Stimulated activated naive CD8-positive, alpha-beta T cell treated with anti-CD3 and anti-CD28 coated beads, Interleukin-15, amount 100 ng/mL, for 72 hours (primary cell): ENCODE data around the gene ALS2CL.

Experiments
- ATAC-seq: fragments of 150-1000 bp; cut with Tn5 transposase; 2 replicates; pipeline ENCODE4 v1.10.0; 2021; ENCODE audit warnings: mild to moderate bottlenecking, moderate library complexity
- DNase-seq, 2 donors: peaks; one replicate each; pipeline ENCODE4 v3.0.0; 2021 to 2022
- H3K27ac Mint-ChIP-seq, 2 donors: one replicate each; pipeline ENCODE4 v1.8.0; 2022; ENCODE audit warnings: mild to moderate bottlenecking in 2 of 2, mixed read lengths in 2 of 2, moderate library complexity in 2 of 2
- H3K27me3 Mint-ChIP-seq: one replicate; pipeline ENCODE4 v1.8.0; 2022; ENCODE audit warnings: mixed read lengths
- H3K4me1 Mint-ChIP-seq: one replicate; pipeline ENCODE4 v1.8.0; 2022; ENCODE audit warnings: mild to moderate bottlenecking, mixed read lengths
- H3K4me3 Mint-ChIP-seq, 2 donors: one replicate each; pipeline ENCODE4 v1.8.0; 2022; ENCODE audit warnings: mild to moderate bottlenecking in 2 of 2, mixed read lengths in 2 of 2, moderate library complexity in 1 of 2
- H3K9me3 Mint-ChIP-seq, 2 donors: one replicate each; pipeline ENCODE4 v1.8.0; 2022; ENCODE audit warnings: mixed read lengths in 2 of 2

ALS2CL gene

GRCh38 chr3:46656778-46657556 is 36.5 kb downstream of the ALS2CL start:
- ATAC-seq = no peak
- H3K4me3 Mint-ChIP-seq = no peak overlapping the region
- peaks cover 22% of the 10 kb centered on the region for H3K27me3 Mint-ChIP-seq
- no peak for DNase-seq
- no peaks in the 10 kb centered on the region for H3K4me1 Mint-ChIP-seq
- no peak overlapping the region for H3K27ac Mint-ChIP-seq
- H3K9me3 Mint-ChIP-seq = peaks cover 6% of the 10 kb centered on the region in 2 donors

DNA sequence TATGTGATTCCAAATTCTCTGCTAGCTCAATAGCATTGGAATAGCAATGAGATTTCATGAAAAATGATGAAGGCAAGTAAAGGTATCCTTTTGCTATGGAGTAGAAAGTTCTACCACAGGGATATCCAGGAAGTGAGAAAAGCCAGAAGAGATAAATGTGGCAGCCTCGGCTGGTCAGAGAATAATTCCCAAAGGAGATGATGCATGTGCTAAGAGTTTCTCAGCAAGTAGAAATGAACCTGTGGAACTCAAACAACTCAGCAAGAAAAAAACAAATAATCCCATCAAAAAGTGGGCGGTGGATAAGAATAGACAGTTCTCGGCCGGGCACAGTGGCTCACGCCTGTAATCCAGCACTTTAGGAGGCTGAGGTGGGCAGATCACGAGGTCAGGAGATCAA is 38.2 kb downstream of the ALS2CL start:
- no peak for DNase-seq
- Mint-ChIP-seq H3K4me3 (no peak overlapping the region), H3K4me1 (no peaks in the 10 kb centered on the region)

DNA sequence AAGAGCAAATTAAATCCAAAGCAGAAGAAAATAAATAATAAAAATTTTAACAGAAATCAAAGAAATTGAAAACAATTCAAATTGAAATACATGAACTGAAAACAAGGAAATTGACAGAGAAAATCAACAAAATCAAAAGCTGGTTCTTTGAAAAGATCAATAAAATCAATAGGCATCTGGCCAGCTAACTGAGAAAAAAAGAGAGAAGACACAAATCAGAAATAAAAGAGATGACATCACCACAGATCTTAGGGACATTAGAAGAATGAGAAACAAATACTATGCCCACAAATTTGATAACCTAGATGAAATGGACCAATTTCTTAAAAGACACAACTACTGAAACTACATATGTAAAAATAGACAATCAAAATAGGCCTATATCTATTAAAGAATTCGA is 42.4 kb downstream of the ALS2CL start:
- H3K9me3 Mint-ChIP-seq = peaks cover 12 to 15% of the 10 kb centered on the region in 2 donors
- no peak overlapping the region for H3K27ac Mint-ChIP-seq
- ATAC-seq = no peak
- H3K4me1 Mint-ChIP-seq = no peaks in the 10 kb centered on the region
- no peak for DNase-seq
- no peak overlapping the region for H3K4me3 Mint-ChIP-seq
- peaks cover 26% of the 10 kb centered on the region for H3K27me3 Mint-ChIP-seq

More for the DNA sequence above, 38.2 kb downstream of the ALS2CL start:
- Mint-ChIP-seq H3K9me3 (peaks cover 12 to 15% of the 10 kb centered on the region in 2 donors), H3K27me3 (peaks cover 18% of the 10 kb centered on the region), H3K27ac (no peak overlapping the region)
- no peak for ATAC-seq

DNA sequence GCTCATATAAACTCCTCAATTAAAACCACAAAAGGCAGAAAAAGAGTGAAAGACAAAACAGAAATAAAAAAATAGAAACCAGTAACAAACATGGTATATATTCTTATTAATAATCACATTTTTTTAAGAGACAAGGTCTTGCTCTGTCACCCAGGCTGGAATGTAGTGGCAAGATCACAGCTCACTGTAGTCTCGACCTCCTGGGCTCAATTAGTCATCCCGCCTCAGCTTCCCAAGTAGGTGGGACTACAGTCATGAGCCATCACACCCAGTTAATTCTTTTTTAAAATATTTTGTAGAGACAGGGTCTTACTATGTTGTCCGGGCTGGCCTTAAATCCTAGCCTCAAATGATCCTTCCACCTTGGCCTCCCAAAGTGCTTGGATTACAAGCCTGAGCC is 44.0 kb downstream of the ALS2CL start:
- DNase-seq = no peak
- Mint-ChIP-seq H3K27ac (no peak overlapping the region), H3K4me1 (no peaks in the 10 kb centered on the region), H3K4me3 (no peak overlapping the region), H3K27me3 (peaks cover 16% of the 10 kb centered on the region), H3K9me3 (peaks cover 12 to 15% of the 10 kb centered on the region in 2 donors)
- ATAC-seq = no peak

DNA sequence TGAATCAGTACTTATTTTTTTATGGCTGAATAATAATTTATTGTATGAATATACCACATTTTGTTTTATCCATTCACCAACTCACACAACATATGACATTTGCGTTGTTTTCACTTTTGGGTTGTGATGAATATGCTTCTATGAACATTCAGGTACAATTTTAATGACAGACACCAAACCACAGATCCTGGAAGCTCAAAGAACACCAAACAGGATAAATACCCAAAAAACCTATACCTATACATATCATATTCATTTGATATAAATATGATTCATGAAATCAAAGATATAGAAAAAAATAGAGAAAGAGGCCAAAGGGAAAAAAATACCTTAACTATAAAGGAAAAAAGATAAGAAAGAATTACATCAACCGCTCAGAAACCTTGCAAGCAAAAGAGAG is 45.4 kb downstream of the ALS2CL start:
- H3K27me3 Mint-ChIP-seq = peaks cover 29% of the 10 kb centered on the region
- H3K4me1 Mint-ChIP-seq = no peaks in the 10 kb centered on the region
- ATAC-seq (no peak), DNase-seq (no peak)
- peaks cover 12 to 15% of the 10 kb centered on the region in 2 donors for H3K9me3 Mint-ChIP-seq
- H3K4me3 Mint-ChIP-seq = no peak overlapping the region
- H3K27ac Mint-ChIP-seq = no peak overlapping the region

DNA sequence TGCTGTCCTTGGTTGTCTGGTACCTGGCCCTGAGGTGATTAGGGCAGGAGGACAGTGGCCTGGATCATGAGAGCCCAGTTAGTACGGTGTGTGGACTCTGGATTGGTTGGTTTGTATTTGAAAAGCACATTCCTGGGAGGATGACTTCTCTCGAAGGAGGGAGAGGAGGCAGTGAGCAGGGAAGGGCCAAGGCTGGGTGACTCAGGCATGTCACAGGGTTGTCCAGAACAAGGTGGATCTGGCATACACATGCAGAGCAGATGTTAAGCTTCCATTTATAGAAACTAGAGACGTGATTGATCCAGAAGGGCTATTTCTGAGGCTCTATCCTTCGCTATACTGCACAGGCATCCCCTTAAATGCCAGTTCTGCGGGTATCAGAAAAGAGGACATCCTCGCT is 46.8 kb downstream of the ALS2CL start:
- Mint-ChIP-seq H3K9me3 (peaks cover 3 to 6% of the 10 kb centered on the region in 2 donors), H3K4me3 (no peak overlapping the region), H3K4me1 (no peaks in the 10 kb centered on the region), H3K27me3 (peaks cover 35% of the 10 kb centered on the region), H3K27ac (no peak overlapping the region)
- no peak for DNase-seq
- no peak for ATAC-seq

DNA sequence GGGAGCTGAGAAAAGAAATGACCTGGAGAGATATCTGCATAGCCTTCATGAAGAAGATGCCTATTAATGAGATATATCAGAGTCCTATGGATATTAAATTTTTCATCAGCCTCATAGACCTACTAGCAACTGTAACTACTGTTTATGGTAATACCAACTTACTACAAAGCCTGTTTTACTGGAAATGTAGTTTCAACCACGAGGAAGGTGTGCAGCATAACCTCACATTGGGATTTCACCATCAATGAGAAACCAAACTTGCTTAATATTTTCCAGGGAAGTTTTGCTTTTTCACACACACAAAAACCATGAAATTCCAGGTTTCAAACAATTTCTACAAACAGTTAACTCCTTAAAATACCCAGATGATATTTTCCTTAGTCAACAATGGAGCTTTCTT is 49.8 kb downstream of the ALS2CL start:
- peaks cover 12 to 25% of the 10 kb centered on the region in 2 donors for H3K9me3 Mint-ChIP-seq
- ATAC-seq (no peak), DNase-seq (no peak)
- no peak overlapping the region for H3K27ac Mint-ChIP-seq
- H3K4me3 Mint-ChIP-seq = no peak overlapping the region
- peaks cover 42% of the 10 kb centered on the region for H3K27me3 Mint-ChIP-seq
- H3K4me1 Mint-ChIP-seq = no peaks in the 10 kb centered on the region

DNA sequence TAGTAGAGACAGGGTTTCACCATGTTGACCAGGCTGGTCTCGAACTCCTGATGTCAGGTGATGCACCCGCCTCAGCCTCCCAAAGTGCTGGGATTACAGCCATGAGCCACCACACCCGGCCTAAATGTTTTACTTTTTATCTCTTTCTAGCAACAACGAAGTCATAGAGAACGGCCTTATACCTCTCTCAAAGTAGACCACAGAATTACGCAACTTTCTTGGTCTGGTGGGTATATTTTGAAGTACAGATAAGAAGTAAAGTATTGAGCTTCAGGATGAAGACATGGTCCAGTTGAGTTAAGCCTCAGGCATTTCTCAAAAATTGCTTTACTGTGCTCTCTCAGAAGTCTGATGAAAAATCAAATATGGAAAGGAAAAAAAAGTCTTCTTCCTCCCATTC is 50.5 kb downstream of the ALS2CL start:
- Mint-ChIP-seq H3K9me3 (peaks cover 12 to 25% of the 10 kb centered on the region in 2 donors), H3K27me3 (peaks cover 42% of the 10 kb centered on the region), H3K4me3 (no peak overlapping the region), H3K4me1 (no peaks in the 10 kb centered on the region), H3K27ac (no peak overlapping the region)
- DNase-seq (no peak), ATAC-seq (no peak)

DNA sequence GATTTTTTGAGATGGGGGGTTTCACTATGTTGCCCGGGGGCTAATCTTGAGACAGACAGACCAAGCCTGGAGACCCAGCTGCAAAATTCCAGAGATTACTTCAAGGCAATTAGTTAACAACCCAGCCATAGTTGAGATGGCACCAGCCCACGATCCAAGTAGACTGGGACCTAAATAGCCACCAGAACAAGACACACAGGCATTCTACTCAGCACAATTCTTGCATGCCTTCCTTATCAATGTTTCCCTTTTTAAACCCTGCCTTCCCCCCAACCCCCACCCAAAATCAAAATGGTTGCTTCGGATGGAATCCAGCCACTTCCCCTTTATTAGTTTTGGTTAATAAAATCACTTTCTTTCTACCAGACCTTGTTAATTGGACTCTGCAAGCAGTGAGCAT is 52.6 kb downstream of the ALS2CL start:
- H3K27me3 Mint-ChIP-seq = peaks cover 35% of the 10 kb centered on the region
- peaks cover 12 to 25% of the 10 kb centered on the region in 2 donors for H3K9me3 Mint-ChIP-seq
- ATAC-seq (no peak), DNase-seq (no peak)
- no peak overlapping the region for H3K27ac Mint-ChIP-seq
- no peaks in the 10 kb centered on the region for H3K4me1 Mint-ChIP-seq
- H3K4me3 Mint-ChIP-seq = no peak overlapping the region

DNA sequence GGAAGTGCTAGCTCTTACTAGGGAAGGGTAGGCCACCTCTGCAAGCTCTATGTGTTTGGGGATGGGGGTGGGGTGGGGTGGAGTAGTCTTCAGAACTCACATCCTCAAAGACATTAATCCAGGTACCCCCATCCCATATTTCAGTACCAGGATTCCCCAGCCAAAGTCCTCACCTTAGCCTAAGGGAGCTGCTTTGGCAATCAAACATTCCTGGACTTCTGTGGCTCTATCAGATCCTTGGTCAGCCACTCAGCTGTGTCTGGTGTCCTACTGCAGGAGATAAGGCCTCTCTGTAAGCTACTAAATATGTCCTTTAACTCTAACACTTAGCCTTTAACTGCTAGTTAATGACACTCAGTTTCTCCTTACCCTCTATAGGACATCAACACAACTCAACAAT is 54.3 kb downstream of the ALS2CL start:
- ATAC-seq = no peak
- no peak for DNase-seq
- Mint-ChIP-seq H3K4me1 (no peaks in the 10 kb centered on the region), H3K27ac (no peak overlapping the region), H3K9me3 (peaks cover 12 to 25% of the 10 kb centered on the region in 2 donors), H3K4me3 (no peak overlapping the region), H3K27me3 (peaks cover 32% of the 10 kb centered on the region)

DNA sequence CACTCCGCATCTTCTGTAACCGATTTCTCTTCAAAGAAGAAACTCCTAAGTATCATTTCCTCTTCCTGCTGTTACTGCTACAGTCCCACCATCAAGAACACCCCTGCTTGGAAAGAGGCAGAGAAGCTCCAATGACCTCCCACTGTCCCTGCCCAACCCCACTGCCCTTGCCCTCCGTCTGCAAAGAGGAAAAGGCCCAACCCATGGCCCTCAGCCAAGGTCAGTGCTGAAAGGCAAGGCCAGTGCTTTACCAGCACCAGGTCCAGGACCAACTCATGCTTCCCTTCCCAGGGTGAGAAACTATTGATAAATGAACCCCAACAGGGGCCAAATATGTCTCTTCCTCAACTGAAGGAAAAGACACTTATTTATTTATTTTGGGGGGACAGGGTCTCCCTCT is 58.6 kb downstream of the ALS2CL start:
- H3K9me3 Mint-ChIP-seq = peaks cover 0 to 8% of the 10 kb centered on the region in 2 donors
- H3K4me1 Mint-ChIP-seq = peaks cover 6% of the 10 kb centered on the region
- no peak overlapping the region for H3K4me3 Mint-ChIP-seq
- no peaks in the 10 kb centered on the region for H3K27me3 Mint-ChIP-seq
- no peak for DNase-seq
- no peak for ATAC-seq
- H3K27ac Mint-ChIP-seq = no peak overlapping the region

- no peaks in the 10 kb centered on the region for H3K27me3 Mint-ChIP-seq
- ATAC-seq = no peak
- H3K4me1 Mint-ChIP-seq = peaks cover 16% of the 10 kb centered on the region
- no peak overlapping the region for H3K4me3 Mint-ChIP-seq
- H3K27ac Mint-ChIP-seq = no peak overlapping the region
- DNase-seq = no peak
- no peaks in the 10 kb centered on the region for H3K9me3 Mint-ChIP-seq
Measured at GRCh38 chr3:46632792-46633191, 60.7 kb downstream of the ALS2CL start.

DNA sequence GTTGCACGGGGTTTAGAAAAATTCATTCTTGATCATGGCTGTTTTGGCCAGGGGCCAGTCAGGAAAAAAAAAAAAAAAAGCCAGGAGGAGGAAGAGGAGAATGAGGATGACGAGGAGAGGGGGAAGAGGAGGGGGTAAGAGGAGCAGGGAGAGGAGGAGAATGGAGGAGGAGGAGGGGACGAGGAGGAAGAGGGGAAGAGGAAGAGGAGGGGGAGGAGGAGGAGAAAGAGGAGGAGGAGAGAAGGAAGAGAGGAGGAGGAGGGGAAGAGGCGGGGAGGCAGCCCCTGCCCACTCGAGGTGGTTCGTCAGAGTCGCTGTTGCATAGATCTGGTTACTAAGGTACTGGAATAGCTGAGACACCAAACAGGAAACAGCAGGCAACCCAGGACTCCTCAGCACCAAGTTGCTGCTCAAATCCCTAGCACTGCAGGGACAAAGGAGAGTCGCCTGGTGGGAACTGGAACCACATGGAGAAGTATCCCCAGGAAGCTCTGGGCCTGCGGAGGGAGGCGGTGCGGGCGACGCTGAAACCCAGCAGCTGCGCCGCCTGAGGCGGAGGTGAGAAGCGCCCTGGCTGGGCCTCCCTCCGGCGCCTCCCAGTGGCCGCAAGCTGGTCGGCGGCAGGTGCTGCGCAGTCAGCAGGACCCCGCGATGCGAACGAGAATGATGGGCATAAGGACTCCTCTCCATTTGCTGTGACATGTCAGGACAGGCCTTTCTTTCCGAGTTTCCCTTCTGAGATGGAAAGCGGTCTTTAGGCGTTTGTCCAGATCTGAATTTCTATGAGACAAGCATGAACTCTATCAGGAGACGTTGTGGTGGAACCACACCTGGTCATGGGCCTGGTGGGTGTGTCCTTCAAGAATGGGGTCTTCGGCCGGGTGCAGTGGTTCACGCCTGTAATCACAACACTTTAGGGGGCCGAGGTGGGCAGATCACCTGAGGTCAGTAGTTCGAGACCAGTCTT is 63.6 kb downstream of the ALS2CL start:
- peak; percentile 97 for ATAC-seq
- H3K27me3 Mint-ChIP-seq = no peaks in the 10 kb centered on the region
- H3K9me3 Mint-ChIP-seq = no peaks in the 10 kb centered on the region
- peaks cover 16% of the 10 kb centered on the region for H3K4me1 Mint-ChIP-seq
- peak overlapping the region; percentile 71 to 79 for H3K4me3 Mint-ChIP-seq
- H3K27ac Mint-ChIP-seq = peak overlapping the region; percentile 90 to 92
- peak; percentile 79 to 81 for DNase-seq

DNA sequence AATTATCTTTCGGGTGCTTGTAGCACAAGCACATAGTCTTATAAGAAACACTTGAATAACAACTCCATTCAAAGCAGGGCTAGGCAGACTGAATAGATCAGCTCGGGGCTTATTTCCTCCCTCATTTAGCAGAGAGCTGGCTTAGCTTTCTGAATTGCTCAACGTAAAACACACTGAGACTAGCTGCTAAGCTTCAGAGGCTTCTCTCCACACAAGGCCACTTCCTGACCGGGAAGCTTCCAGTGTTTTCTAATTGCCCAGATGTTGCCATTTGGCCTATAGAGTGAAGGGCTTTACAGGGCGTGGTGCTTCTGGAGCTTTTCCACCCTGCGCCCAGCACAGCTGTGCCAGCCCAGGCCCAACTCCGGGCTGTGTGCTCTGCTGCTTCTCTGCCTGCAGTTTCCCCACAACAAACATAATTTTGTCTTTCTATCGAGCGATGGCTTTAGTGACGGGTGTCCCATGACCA is 64.5 kb downstream of the ALS2CL start:
- Mint-ChIP-seq H3K9me3 (no peaks in the 10 kb centered on the region), H3K4me1 (peaks cover 16% of the 10 kb centered on the region), H3K27me3 (no peaks in the 10 kb centered on the region), H3K4me3 (peak overlapping the region; percentile 71 to 79), H3K27ac (peak overlapping the region in 1 of 2 donors; percentile 90)
- ATAC-seq (no peak), DNase-seq (no peak)

- Mint-ChIP-seq H3K27ac (peak overlapping the region in 1 of 2 donors; percentile 38), H3K27me3 (peaks cover 2% of the 10 kb centered on the region), H3K4me1 (peaks cover 16% of the 10 kb centered on the region), H3K4me3 (no peak overlapping the region), H3K9me3 (no peaks in the 10 kb centered on the region)
- ATAC-seq = no peak
- DNase-seq = no peak
Measured at GRCh38 chr3:46627078-46627477, 66.4 kb downstream of the ALS2CL start.

- Mint-ChIP-seq H3K4me1 (peaks cover 16% of the 10 kb centered on the region), H3K27me3 (peaks cover 12% of the 10 kb centered on the region), H3K27ac (no peak overlapping the region), H3K4me3 (no peak overlapping the region), H3K9me3 (no peaks in the 10 kb centered on the region)
- DNase-seq (no peak), ATAC-seq (no peak)
Measured at GRCh38 chr3:46626039-46626438, 67.4 kb downstream of the ALS2CL start.
